Omental fat pad (tissue), 4 donors: ENCODE measurements around the gene TAF11L3. TPM values are rescaled to one million over a fixed set of nuclear protein-coding genes. Genes with fewer than 3 reads are reported as not detected.
"Not testable (repeated sequence)": the region's sequence is repeated elsewhere in the genome, so short reads cannot be mapped to it uniquely, and the experiment has no call there.

ENCODE experiments used
- ATAC-seq: fragments of 150-250 bp; one replicate; pipeline ENCODE4 v1.9.1; 2016; ENCODE audit warnings: mild to moderate bottlenecking, moderate library complexity; ENCODE audit not compliant: low FRiP score
- DNase-seq: peaks from one replicate; pipeline ENCODE4 v3.0.0-alpha.2; 2019; ENCODE audit warnings: low spot score
- total RNA-seq, 4 donors: library from RNA; depleted of rRNA; stranded (reverse); fragments of >200 nt; gene quantifications; one replicate each; pipeline ENCODE4 v1.1.0, GENCODE V29; 2016
- TF ChIP-seq, protein P1 (sequence below), 3 donors: fragments of 450-650 bp; IDR thresholded peaks; one replicate each; pipeline ENCODE4 v1.5.1; 2016 to 2017; ENCODE audit warnings: antibody characterized with exemption in 3 of 3, mild to moderate bottlenecking in 3 of 3, moderate library complexity in 2 of 3

TAF11L3 gene
- total RNA-seq, 4 donors from 2014 or later = not detected

GRCh38 chr5:17487174-17487512 is 31.0 kb upstream of the TAF11L3 start:
- DNase-seq = no peak
- TF ChIP-seq, protein P1, sequence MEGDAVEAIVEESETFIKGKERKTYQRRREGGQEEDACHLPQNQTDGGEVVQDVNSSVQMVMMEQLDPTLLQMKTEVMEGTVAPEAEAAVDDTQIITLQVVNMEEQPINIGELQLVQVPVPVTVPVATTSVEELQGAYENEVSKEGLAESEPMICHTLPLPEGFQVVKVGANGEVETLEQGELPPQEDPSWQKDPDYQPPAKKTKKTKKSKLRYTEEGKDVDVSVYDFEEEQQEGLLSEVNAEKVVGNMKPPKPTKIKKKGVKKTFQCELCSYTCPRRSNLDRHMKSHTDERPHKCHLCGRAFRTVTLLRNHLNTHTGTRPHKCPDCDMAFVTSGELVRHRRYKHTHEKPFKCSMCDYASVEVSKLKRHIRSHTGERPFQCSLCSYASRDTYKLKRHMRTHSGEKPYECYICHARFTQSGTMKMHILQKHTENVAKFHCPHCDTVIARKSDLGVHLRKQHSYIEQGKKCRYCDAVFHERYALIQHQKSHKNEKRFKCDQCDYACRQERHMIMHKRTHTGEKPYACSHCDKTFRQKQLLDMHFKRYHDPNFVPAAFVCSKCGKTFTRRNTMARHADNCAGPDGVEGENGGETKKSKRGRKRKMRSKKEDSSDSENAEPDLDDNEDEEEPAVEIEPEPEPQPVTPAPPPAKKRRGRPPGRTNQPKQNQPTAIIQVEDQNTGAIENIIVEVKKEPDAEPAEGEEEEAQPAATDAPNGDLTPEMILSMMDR (IDR thresholded peaks at IDR 0.05) = no peak
- ATAC-seq = no peak

- not testable (repeated sequence) for ATAC-seq, DNase-seq
Measured at GRCh38 chr5:17491257-17491656, 26.9 kb upstream of the TAF11L3 start.

DNA sequence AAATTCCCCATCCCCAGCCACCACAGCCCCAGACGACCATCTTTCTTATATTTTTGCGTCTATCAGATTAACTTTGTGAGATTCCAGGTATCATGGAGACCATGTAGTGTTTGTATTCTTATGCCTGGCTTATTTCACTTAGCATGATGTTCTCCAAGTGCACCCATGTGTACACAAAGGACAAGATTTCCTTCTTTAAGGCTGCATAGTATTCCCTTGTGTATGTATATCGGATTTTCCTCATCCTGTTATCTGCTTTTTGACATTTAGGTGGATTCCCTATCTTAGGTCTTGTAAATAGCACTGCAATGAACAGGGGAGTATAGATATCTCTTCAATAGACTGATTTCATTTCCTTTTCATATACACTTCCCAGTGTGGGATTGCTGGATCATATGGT is 25.4 kb upstream of the TAF11L3 start:
- no peak for DNase-seq
- TF ChIP-seq, protein P1 (IDR thresholded peaks at IDR 0.05) = no peak
- ATAC-seq = no peak

DNA sequence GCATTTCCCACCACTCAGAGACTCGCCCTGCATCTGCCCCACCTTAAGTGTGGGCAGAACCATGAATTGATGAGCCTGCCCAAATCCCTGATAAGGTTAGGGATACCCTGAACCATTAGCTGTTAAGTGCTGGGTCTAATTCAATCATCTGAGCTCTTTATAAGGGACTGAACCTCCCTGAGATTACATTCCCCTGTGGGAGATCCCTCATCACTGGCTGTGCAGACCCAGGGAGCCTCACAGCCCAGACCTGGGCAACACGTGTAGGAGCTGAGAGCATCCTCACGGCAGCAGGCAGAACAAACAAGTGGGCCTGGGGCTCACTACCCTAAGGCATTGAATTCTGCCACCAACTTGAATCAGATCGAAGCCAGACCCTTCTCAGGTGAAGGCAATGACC is 20.7 kb upstream of the TAF11L3 start:
- DNase-seq = no peak
- TF ChIP-seq, protein P1 (IDR thresholded peaks at IDR 0.05) = no peak
- no peak for ATAC-seq

DNA sequence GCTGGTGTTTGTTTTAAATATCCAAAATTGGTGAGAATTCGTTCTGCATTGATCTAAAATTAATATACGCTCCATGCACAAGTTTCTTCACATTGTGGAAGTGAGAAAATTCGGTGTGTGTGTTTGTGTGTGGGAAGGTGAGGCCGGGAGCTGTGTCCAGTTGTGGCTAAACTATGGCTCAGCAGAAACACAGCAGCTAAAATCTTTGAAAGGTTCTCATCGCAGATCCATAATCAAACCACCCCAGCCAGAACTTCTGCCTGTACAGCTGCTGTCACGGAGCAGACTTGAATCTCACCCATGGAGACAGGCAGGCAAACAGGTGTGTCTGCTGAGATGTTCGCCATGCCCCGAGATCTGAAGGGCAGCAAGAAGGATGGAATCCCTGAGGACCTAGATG is 20.2 kb upstream of the TAF11L3 start, which contains the start of gene TAF11L2:
Gene TAF11L2, plus strand, starts transcription at position 301 of the 400 bp plus-strand sequence.
- not testable (repeated sequence) for ATAC-seq, DNase-seq

DNA sequence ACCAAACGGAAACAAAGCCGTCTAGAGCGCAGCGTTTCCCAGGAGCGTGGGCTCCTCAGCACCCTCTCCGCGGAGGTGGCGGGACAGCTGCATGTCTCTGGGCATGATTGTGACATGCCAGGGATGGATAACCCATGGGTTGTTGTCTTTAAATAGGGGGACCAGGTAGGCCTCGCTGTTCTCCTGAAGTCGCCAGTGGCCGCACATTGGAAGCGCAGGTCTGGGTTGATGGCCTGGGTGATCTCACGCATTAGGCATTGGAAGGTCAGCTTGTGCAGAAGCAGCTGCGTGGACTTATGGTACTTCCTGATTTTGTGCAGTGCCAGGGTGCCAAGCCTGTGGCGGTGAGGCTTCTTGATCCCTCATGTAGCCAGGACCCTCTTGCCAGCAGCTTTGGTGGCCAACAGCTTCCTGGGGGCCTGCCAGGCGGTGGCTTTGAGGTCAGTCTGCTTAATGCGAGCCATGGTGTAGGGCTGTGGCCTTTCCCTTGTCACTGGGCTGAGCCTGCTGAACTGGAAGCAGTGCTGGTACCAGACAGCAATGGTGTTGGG is 6.3 kb upstream of the TAF11L3 start:
- TF ChIP-seq, protein P1 (IDR thresholded peaks at IDR 0.05) = no peak
- ATAC-seq = no peak

GRCh38 chr5:17517526-17517925 is 641 bp upstream of the TAF11L3 start:
- ATAC-seq, DNase-seq: not testable (repeated sequence)

More for the DNA sequence above, 6.3 kb upstream of the TAF11L3 start:
- DNase-seq = no peak

DNA sequence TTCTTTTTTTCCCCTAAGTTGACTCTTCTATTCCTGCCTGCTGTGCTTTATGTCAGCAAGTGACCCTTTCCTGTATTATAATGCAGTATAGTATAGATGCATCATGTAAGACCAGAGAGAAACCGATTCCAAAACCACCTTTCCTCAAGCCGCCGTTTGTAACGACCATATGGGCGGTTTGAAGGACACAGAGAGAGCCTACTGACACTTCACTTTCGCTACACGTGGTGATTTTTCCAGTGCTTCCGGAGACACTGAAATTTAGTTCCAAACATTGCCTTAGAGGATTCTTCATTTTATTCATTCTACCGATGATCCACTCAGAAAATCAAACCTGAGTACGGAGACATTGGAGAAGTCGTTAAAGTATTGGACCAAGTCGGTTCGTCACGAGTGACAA is 1.3 kb downstream of the TAF11L3 start:
- not testable (repeated sequence) for DNase-seq, ATAC-seq

DNA sequence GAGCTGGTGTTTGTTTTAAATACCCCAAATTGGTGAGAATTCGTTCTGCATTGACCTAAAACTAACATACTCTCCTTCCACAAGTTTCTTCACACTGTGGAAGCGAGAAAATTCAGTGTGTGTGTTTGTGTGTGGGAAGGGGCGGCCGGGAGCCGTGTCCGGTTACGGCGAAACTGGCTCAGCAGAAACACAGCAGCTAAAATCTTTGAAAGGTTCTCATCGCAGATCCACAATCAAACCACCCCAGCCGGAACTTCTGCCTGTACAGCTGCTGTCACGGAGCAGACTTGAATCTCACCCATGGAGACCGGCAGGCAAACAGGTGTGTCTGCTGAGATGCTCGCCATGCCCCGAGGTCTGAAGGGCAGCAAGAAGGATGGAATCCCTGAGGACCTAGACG is 3.3 kb downstream of the TAF11L3 start, which contains the start of gene TAF11L4:
Gene TAF11L4, plus strand, starts transcription at position 301 of the 400 bp plus-strand sequence.
- not testable (repeated sequence) for ATAC-seq, DNase-seq

GRCh38 chr5:17524935-17525334 is 6.8 kb downstream of the TAF11L3 start, which contains the start of gene TAF11L5:
TAF11L5 (plus strand) TSS chr5:17525235.
- ATAC-seq = not testable (repeated sequence)

DNA sequence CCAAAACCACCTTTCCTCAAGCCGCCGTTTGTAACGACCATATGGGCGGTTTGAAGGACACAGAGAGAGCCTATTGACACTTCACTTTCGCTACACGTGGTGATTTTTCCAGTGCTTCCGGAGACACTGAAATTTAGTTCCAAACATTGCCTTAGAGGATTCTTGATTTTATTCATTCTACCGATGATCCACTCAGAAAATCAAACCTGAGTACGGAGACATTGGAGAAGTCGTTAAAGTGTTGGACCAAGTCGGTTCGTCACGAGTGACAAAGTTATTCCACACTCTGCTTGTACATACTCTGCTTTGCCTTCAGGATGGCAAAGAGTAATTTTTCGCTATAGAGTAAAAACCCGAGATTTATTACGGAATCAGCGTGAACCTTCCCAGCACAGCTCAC is 8.3 kb downstream of the TAF11L3 start:
- not testable (repeated sequence) for ATAC-seq, DNase-seq

More at GRCh38 chr5:17524935-17525334, 6.8 kb downstream of the TAF11L3 start, which contains the start of gene TAF11L5:
- DNase-seq = not testable (repeated sequence)

GRCh38 chr5:17528369-17528768 is 10.2 kb downstream of the TAF11L3 start, which contains the start of gene TAF11L6:
TAF11L6 (plus strand) TSS chr5:17528669.
- ATAC-seq, DNase-seq: not testable (repeated sequence)
